Smooth muscle cell (in vitro differentiated cells): ENCODE data around the gene INO80. TPM values are rescaled to one million over a fixed set of nuclear protein-coding genes. Genes with fewer than 3 reads are reported as not detected.

Experiments
- DNase-seq: peaks from one replicate; lab custom pipeline; 2025; ENCODE audit not compliant: unreplicated experiment; lab: John Stamatoyannopoulos, UW
- H2AFZ ChIP-seq: fragments of 200-600 bp; sonication (generic); 2 replicates; pipeline ENCODE4 v1.6.0; 2016; ENCODE audit warnings: antibody characterized with exemption, low read depth, mild to moderate bottlenecking
- H3F3A ChIP-seq: fragments of 200-600 bp; sonication (generic); 2 replicates; pipeline ENCODE4 v1.6.0; 2017; ENCODE audit warnings: antibody characterized with exemption, low read depth
- H3K27ac ChIP-seq: fragments of 200-600 bp; sonication (generic); 2 replicates; pipeline ENCODE4 v1.5.1; 2016; ENCODE audit warnings: low read depth, mild to moderate bottlenecking
- H3K27me3 ChIP-seq: fragments of 200-600 bp; sonication (generic); 2 replicates; pipeline ENCODE4 v1.6.1; 2016; ENCODE audit warnings: low read depth, mild to moderate bottlenecking
- H3K36me3 ChIP-seq: fragments of 200-600 bp; sonication (generic); 2 replicates; pipeline ENCODE4 v1.5.1; 2016; ENCODE audit warnings: low read depth
- H3K4me1 ChIP-seq: fragments of 200-600 bp; sonication (generic); 2 replicates; pipeline ENCODE4 v1.5.1; 2016; ENCODE audit warnings: low read depth
- H3K4me2 ChIP-seq: fragments of 200-600 bp; sonication (generic); 2 replicates; pipeline ENCODE4 v1.6.0; 2016; ENCODE audit warnings: mild to moderate bottlenecking
- H3K4me3 ChIP-seq: fragments of 200-600 bp; sonication (generic); 2 replicates; pipeline ENCODE4 v1.5.1; 2016; ENCODE audit warnings: mild to moderate bottlenecking
- H3K79me2 ChIP-seq: fragments of 200-600 bp; sonication (generic); 2 replicates; pipeline ENCODE4 v1.6.0; 2016; ENCODE audit warnings: low read depth, mild to moderate bottlenecking
- H3K9ac ChIP-seq: fragments of 200-600 bp; sonication (generic); 2 replicates; pipeline ENCODE4 v1.6.0; 2016; ENCODE audit warnings: low read depth
- H3K9me3 ChIP-seq: fragments of 200-600 bp; sonication (generic); replicated peaks from 2 replicates; pipeline ENCODE4 v1.5.1; 2016; ENCODE audit warnings: low read depth
- H4K20me1 ChIP-seq: fragments of 200-600 bp; sonication (generic); 2 replicates; pipeline ENCODE4 v1.6.0; 2016; ENCODE audit warnings: low read depth
- CTCF ChIP-seq: fragments of 200-600 bp; sonication (generic); IDR thresholded peaks from 2 replicates; pipeline ENCODE4 v1.5.1; 2017; ENCODE audit warnings: borderline replicate concordance, mild to moderate bottlenecking, antibody characterized with exemption; ENCODE audit not compliant: insufficient read depth, poor library complexity, severe bottlenecking
- WGBS: methylation state at CpG from one replicate; pipeline ENCODE4 v1.1.7; 2016; ENCODE audit warnings: low lambda C conversion rate; 5-methylcytosine and 5-hydroxymethylcytosine counted together
- polyA plus RNA-seq: library from polyadenylated mRNA; unstranded; fragments of >200 nt; fragmentation: Nextera tagmentation; extraction: Ambion mirVana; gene quantifications from 2 replicates; pipeline ENCODE4 v1.2.1, GENCODE V29; 2016
- total RNA-seq: library from RNA; depleted of rRNA; stranded (reverse); fragments of >200 nt; gene quantifications from 2 replicates; pipeline ENCODE4 v1.2.3, GENCODE V29; 2014

Gene INO80
- total and polyA plus RNA-seq, 2 experiments from 2014 or later = 4.4 to 8.3 TPM

GRCh38 chr15:41160639-41161315 lies 44.7 kb upstream of the INO80 start:
- Histone ChIP-seq H3K9ac (no peak overlapping the region), H2AFZ (no peak overlapping the region), H3F3A (no peaks in the 10 kb centered on the region), H3K27me3 (no peaks in the 10 kb centered on the region), H3K4me3 (no peak overlapping the region), H4K20me1 (no peaks in the 10 kb centered on the region), H3K4me2 (no peak overlapping the region), H3K36me3 (no peaks in the 10 kb centered on the region), H3K79me2 (no peaks in the 10 kb centered on the region), H3K27ac (no peak overlapping the region), H3K4me1 (no peaks in the 10 kb centered on the region), H3K9me3 (no peaks in the 10 kb centered on the region)
- DNase-seq = no peak
- no peak for TF ChIP-seq CTCF
- WGBS = 88% methylated on average over 15 of the region's 15 CpGs

- H3K4me1 ChIP-seq = no peaks in the 10 kb centered on the region
- TF ChIP-seq CTCF = no peak
- no peak overlapping the region for H3K27ac ChIP-seq
- H3F3A ChIP-seq = no peaks in the 10 kb centered on the region
- no peak overlapping the region for H3K9ac ChIP-seq
- H2AFZ ChIP-seq = no peak overlapping the region
- H3K27me3 ChIP-seq = no peaks in the 10 kb centered on the region
- no peak overlapping the region for H3K4me2 ChIP-seq
- 77% methylated on average over 2 of the region's 2 CpGs for WGBS
- H3K36me3 ChIP-seq = no peaks in the 10 kb centered on the region
- no peaks in the 10 kb centered on the region for H4K20me1 ChIP-seq
- no peaks in the 10 kb centered on the region for H3K9me3 ChIP-seq
- H3K79me2 ChIP-seq = no peaks in the 10 kb centered on the region
- DNase-seq = no peak
- no peak overlapping the region for H3K4me3 ChIP-seq
Observed at GRCh38 chr15:41154412-41154811, 38.3 kb upstream of the INO80 start.

GRCh38 chr15:41153733-41154132 lies 37.7 kb upstream of the INO80 start:
- Histone ChIP-seq H3K4me3 (no peak overlapping the region), H3K36me3 (no peaks in the 10 kb centered on the region), H3F3A (no peaks in the 10 kb centered on the region), H4K20me1 (no peaks in the 10 kb centered on the region), H3K27ac (no peak overlapping the region), H3K9ac (no peak overlapping the region), H3K4me1 (no peaks in the 10 kb centered on the region), H3K4me2 (no peak overlapping the region), H3K27me3 (no peaks in the 10 kb centered on the region), H3K9me3 (no peaks in the 10 kb centered on the region), H3K79me2 (no peaks in the 10 kb centered on the region), H2AFZ (no peak overlapping the region)
- DNase-seq = no peak
- WGBS = 94% methylated on average over 5 of the region's 5 CpGs
- no peak for TF ChIP-seq CTCF

- Histone ChIP-seq H3K9me3 (no peaks in the 10 kb centered on the region), H3K4me3 (no peak overlapping the region), H4K20me1 (no peaks in the 10 kb centered on the region), H3K79me2 (no peaks in the 10 kb centered on the region), H3K4me2 (no peak overlapping the region), H3K9ac (no peak overlapping the region), H3K27me3 (no peaks in the 10 kb centered on the region), H3F3A (no peaks in the 10 kb centered on the region), H3K36me3 (no peaks in the 10 kb centered on the region), H2AFZ (no peak overlapping the region), H3K27ac (no peak overlapping the region), H3K4me1 (no peaks in the 10 kb centered on the region)
- no peak for DNase-seq
- TF ChIP-seq CTCF = no peak
- 96% methylated on average over 37 of the region's 37 CpGs for WGBS
Observed at GRCh38 chr15:41151451-41152005, 35.4 kb upstream of the INO80 start.
